Neural cell (in vitro differentiated cells): ENCODE data around the gene CENPX.

Experiments
- CTCF ChIP-seq: fragments of 450-650 bp; IDR thresholded peaks from 2 replicates; pipeline ENCODE4 v1.5.1; 2014; ENCODE audit warnings: antibody characterized with exemption, mild to moderate bottlenecking, moderate library complexity; ENCODE audit not compliant: poor library complexity, severe bottlenecking
- EP300 ChIP-seq: fragments of 450-650 bp; conservative IDR thresholded peaks from 2 replicates; pipeline ENCODE4 v1.6.1; 2014; ENCODE audit warnings: antibody characterized with exemption, mild to moderate bottlenecking, moderate library complexity; ENCODE audit not compliant: poor library complexity, severe bottlenecking
- MXI1 ChIP-seq: fragments of 450-650 bp; conservative IDR thresholded peaks from 2 replicates; pipeline ENCODE4 v1.6.1; 2014; ENCODE audit warnings: antibody characterized with exemption, mild to moderate bottlenecking; ENCODE audit not compliant: poor library complexity, severe bottlenecking
- REST ChIP-seq: IDR thresholded peaks from 2 replicates; pipeline ENCODE4 v1.6.1; 2012; ENCODE audit warnings: borderline replicate concordance
- SMC3 ChIP-seq: fragments of 450-650 bp; conservative IDR thresholded peaks from 2 replicates; pipeline ENCODE4 v1.6.1; 2014; ENCODE audit warnings: antibody characterized with exemption, mild to moderate bottlenecking, moderate library complexity; ENCODE audit not compliant: poor library complexity
- TAF1 ChIP-seq: IDR thresholded peaks from 2 replicates; pipeline ENCODE4 v1.6.1; 2012; ENCODE audit warnings: low read depth

GRCh38 chr17:81998691-81999438 is 23.8 kb downstream of the CENPX start:
- TF ChIP-seq CTCF (no peak), SMC3 (no peak), TAF1 (no peak), MXI1 (no peak), EP300 (no peak), REST (no peak)
